GM13976 (cell line): Measurements from ENCODE around the gene ZMIZ1.

Experiments
- DNase-seq: peaks from one replicate; pipeline ENCODE4 v3.0.0; 2012; ENCODE audit warnings: low spot score
- CTCF ChIP-seq: IDR thresholded peaks from 2 replicates; pipeline ENCODE4 v1.5.1; 2012; ENCODE audit warnings: borderline replicate concordance, mild to moderate bottlenecking; ENCODE audit not compliant: insufficient read depth; ENCODE audit errors: extremely low read depth, missing control alignments, control extremely low read depth
- in situ Hi-C: fragments of 300-500 bp; cut with MboI; formaldehyde crosslinking; loops from one replicate; pipeline ENCODE4 v1.12.0; 2022; ENCODE audit warnings: low sequenced_read_pairs, mixed read lengths, inconsistent platforms; ENCODE audit not compliant: unreplicated experiment

The ZMIZ1 gene

DNA sequence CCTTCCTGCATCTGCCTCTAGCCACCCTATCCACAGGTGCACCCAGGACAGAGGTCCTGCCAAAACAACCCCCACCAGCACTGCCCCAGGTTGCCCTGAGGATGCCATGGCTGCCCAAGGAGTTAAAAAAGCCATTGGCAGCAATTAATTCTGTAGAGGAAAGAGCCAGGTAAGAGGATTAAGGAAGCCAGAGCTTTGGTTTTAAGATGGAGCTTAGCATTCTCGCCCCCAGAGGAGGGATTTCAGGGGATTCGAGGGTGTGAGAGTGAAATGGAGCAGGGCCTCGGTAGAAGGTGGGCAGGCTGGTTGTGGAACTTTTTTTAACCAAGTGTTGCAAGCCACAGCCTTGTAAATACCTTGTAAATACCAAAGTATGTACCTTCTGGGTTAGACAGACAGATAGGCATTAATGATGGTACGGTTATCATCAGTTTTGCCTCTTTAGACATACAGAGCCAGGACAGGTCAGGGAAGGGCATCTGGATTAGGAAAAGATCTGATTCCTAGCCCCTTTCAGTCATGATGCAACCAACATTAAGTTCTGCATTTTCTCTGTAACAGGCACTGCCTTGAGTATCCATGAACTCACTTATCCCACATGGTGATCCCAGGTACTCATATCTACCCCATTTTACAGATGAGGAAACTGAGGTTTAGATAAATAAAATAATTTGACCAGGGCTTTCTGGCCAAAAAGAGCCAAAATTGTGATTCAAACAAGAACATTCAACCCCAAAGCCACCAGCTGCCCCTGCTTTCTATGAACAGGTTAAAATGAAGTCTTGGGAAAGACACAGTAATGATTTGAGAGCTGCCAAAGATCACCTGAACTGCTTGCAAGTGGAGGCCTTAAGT, 157.9 kb downstream of the ZMIZ1 start:
- in situ Hi-C loops: no loop called here
- no peak for DNase-seq
- TF ChIP-seq CTCF: no peak

DNA sequence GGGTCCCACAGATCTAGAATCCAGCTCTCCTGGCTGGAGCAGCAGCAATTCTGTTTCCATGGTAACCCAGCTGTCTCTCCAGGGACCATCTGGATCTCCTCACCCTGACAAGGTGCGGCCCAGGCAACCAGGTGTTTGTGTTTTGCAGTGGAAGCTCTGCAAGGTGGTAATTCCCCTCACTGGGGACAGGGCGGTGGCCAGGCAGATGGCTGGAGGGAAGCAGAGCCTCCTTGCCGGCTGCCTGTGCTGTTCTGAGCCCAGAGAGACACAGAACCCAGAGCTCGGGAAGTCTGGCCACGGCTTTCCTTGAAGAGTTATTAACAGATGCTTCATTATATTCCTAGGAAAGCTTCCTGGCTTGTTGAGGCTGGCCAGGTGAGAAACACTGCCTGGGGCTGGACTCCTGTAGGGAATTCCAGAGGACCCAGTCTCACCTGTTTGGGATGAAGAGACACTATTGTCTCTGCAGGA, 160.3 kb downstream of the ZMIZ1 start:
- TF ChIP-seq CTCF: no peak
- in situ Hi-C loops: no loop called here
- DNase-seq: no peak

DNA sequence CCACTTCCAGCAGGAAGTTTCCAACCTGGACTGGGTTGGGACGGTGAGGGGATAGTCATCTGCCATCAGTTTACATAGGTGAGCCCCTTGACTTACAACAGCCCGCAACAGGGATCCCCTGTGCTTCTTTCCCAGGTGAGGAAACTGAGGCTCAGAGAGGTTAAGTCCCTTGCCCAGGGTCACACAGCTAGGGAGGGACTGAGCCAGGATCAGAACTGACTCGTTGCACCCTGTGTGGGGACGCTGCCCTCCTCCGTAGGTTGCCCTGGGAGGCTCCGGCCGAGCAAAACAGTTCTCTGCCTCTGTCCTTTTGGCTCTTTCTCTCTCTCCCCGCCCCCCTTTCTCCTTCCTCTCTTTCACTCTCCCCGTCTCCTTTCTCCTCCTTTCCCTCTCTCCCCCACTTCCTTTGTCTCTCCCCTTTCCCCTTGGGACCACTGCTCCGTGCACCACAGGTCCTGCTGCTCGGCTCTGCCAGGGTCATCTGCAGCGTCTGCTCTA, 161.1 kb downstream of the ZMIZ1 start:
- TF ChIP-seq CTCF: no peak
- in situ Hi-C loops: no loop called here
- no peak for DNase-seq

- TF ChIP-seq CTCF: no peak
- in situ Hi-C loops: no loop called here
- DNase-seq: no peak
Measured at GRCh38 chr10:79230328-79230830, 161.6 kb downstream of the ZMIZ1 start.

GRCh38 chr10:79230850-79231249, 162.1 kb downstream of the ZMIZ1 start:
- no peak for TF ChIP-seq CTCF
- DNase-seq: no peak
- in situ Hi-C loops: no loop called here

DNA sequence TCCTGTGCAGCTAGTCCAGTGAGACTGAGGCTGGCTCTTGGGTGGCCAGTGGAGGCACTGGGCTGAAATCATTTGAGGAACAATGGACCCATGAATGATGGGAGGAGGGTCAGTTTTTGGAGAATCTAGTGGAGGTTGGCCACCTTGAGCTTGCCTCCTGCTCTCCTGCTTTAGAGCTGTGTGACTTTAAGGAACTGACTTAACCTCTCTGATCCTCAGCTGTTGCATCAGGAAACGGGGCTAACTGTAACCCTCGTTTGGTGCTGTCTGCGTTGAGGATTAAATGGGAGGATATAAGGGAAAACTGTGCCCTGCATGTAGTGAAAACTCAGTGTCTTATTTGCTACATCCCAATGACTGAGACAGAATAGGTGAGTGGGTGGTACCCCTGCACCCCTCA, 163.1 kb downstream of the ZMIZ1 start:
- in situ Hi-C loops: no loop called here
- DNase-seq: no peak
- no peak for TF ChIP-seq CTCF

- no peak for TF ChIP-seq CTCF
- no peak for DNase-seq
- in situ Hi-C loops: no loop called here
Measured at GRCh38 chr10:79232864-79233263, 164.1 kb downstream of the ZMIZ1 start.
